K562 (cell line): ENCODE results near the gene MED15. TPM values are rescaled to one million over a fixed set of nuclear protein-coding genes. Genes with fewer than 3 reads are reported as not detected.

Experiments used
- ARID1B ChIP-seq: fragments of 450-650 bp; IDR thresholded peaks from 2 replicates; pipeline ENCODE4 v1.6.1; 2016; ENCODE audit warnings: antibody characterized with exemption, mild to moderate bottlenecking, inconsistent platforms
- ARID3A ChIP-seq: IDR thresholded peaks from 2 replicates; pipeline ENCODE4 v1.6.1; 2012; ENCODE audit warnings: low read depth, low read length, improper control_type of control experiment, borderline replicate concordance
- ARNT ChIP-seq, 2 experiments: fragments of 450-650 bp; IDR thresholded peaks; 2 replicates each; pipeline ENCODE4 v1.6.1; 2016; ENCODE audit warnings: mild to moderate bottlenecking in 1 of 2
- BCL6 ChIP-seq: fragments of 250-450 bp; sonication (Bioruptor Pico); IDR thresholded peaks from 2 replicates; pipeline ENCODE4 v1.4.0; 2020
- CHD2 ChIP-seq: IDR thresholded peaks from 2 replicates; pipeline ENCODE4 v1.6.1; 2011; ENCODE audit warnings: low read depth, low read length
- CHD4 ChIP-seq: fragments of 200-600 bp; sonication (generic); IDR thresholded peaks from 3 replicates; pipeline ENCODE4 v1.6.1; 2012; ENCODE audit warnings: low read depth, mild to moderate bottlenecking, mixed read lengths, low read length, inconsistent platforms; ENCODE audit not compliant: insufficient read depth, insufficient replicate concordance, poor library complexity, severe bottlenecking
- ETV1 ChIP-seq: fragments of 450-650 bp; conservative IDR thresholded peaks from 2 replicates; pipeline ENCODE4 v1.6.1; 2016; ENCODE audit warnings: missing genetic modification characterization, control low read depth, low read depth, missing compliant biosample characterization
- FOXJ3 ChIP-seq: sonication (generic); formaldehyde crosslinking; IDR thresholded peaks from 2 replicates; pipeline ENCODE4 v1.4.0; 2020; ENCODE audit warnings: mild to moderate bottlenecking, missing genetic modification reagents
- ILK ChIP-seq: fragments of 450-650 bp; IDR thresholded peaks from 2 replicates; pipeline ENCODE4 v1.6.1; 2016; ENCODE audit warnings: missing genetic modification characterization, low read depth, mild to moderate bottlenecking, missing compliant biosample characterization, moderate library complexity, borderline replicate concordance
- KDM2B ChIP-seq: fragments of 250-450 bp; sonication (Bioruptor Pico); IDR thresholded peaks from 2 replicates; pipeline ENCODE4 v1.8.0; 2021; ENCODE audit warnings: mild to moderate bottlenecking, moderate library complexity
- KDM5B ChIP-seq: fragments of 200-600 bp; sonication (generic); IDR thresholded peaks from 2 replicates; pipeline ENCODE4 v1.6.1; 2012; ENCODE audit warnings: low read depth, mild to moderate bottlenecking, moderate library complexity, low read length, control low read depth, inconsistent platforms; ENCODE audit not compliant: insufficient replicate concordance
- KLF1 ChIP-seq: fragments of 450-650 bp; IDR thresholded peaks from 2 replicates; pipeline ENCODE4 v1.6.1; 2016; ENCODE audit warnings: missing genetic modification characterization, missing compliant biosample characterization
- MLX ChIP-seq, 2 experiments: fragments of 450-650 bp in 1 of 2; sonication (generic) in 1 of 2; formaldehyde crosslinking; conservative IDR thresholded peaks; 2 replicates each; pipeline versions ENCODE4 v1.4.0 to v1.8.1; 2020 to 2022; ENCODE audit warnings: mild to moderate bottlenecking in 1 of 2, missing genetic modification reagents in 1 of 2
- RFX5 ChIP-seq: IDR thresholded peaks from 2 replicates; pipeline ENCODE4 v1.6.1; 2011; ENCODE audit warnings: low read depth, mild to moderate bottlenecking, improper control_type of control experiment, low read length
- RUNX1 ChIP-seq: sonication (generic); IDR thresholded peaks from 2 replicates; pipeline ENCODE4 v1.6.1; 2016; ENCODE audit warnings: antibody characterized with exemption, low read depth
- SETDB1 ChIP-seq: IDR thresholded peaks from one replicate; pipeline ENCODE4 v1.6.1; 2012; ENCODE audit warnings: low read length, control low read depth, inconsistent platforms
- SMAD4 ChIP-seq: fragments of 250-450 bp; sonication (Bioruptor Pico); conservative IDR thresholded peaks from 2 replicates; pipeline ENCODE4 v1.8.0; 2021; ENCODE audit warnings: inconsistent platforms, mild to moderate bottlenecking, moderate library complexity
- SMARCA5 ChIP-seq: fragments of 450-650 bp; IDR thresholded peaks from 2 replicates; pipeline ENCODE4 v1.6.1; 2016
- U2AF1 ChIP-seq: fragments of 200-400 bp; formaldehyde crosslinking; optimal IDR thresholded peaks from 2 replicates; pipeline ENCODE3; 2017; ENCODE audit warnings: mild to moderate bottlenecking, low read depth, low read length, moderate library complexity
- XRCC3 ChIP-seq: fragments of 450-650 bp; IDR thresholded peaks from 2 replicates; pipeline ENCODE4 v1.6.1; 2017; ENCODE audit warnings: mild to moderate bottlenecking, moderate library complexity
- ZBTB49 ChIP-seq: sonication (generic); formaldehyde crosslinking; IDR thresholded peaks from 2 replicates; pipeline ENCODE4 v1.8.0; 2022; ENCODE audit warnings: missing genetic modification reagents, mild to moderate bottlenecking, borderline replicate concordance
- ZNF354B ChIP-seq: fragments of 250-450 bp; sonication (Bioruptor Pico); IDR thresholded peaks from 2 replicates; pipeline ENCODE4 v1.4.0; 2020
- ZNF436 ChIP-seq: fragments of 250-450, 450-650 bp; sonication (Bioruptor Pico); formaldehyde crosslinking; IDR thresholded peaks from 2 replicates; pipeline ENCODE4 v1.7.0; 2020; ENCODE audit warnings: mild to moderate bottlenecking
- ZNF561 ChIP-seq: fragments of 450-650 bp; formaldehyde crosslinking; conservative IDR thresholded peaks from 2 replicates; pipeline ENCODE4 v1.4.0; 2020; ENCODE audit warnings: mild to moderate bottlenecking, moderate library complexity
- ZNF586 ChIP-seq: fragments of 450-650 bp; formaldehyde crosslinking; conservative IDR thresholded peaks from 2 replicates; pipeline ENCODE4 v1.4.0; 2020; ENCODE audit warnings: mild to moderate bottlenecking, moderate library complexity
- polyA plus RNA-seq, 8 experiments: library from polyadenylated mRNA; depleted of rRNA in 4 of 8; stranded (reverse) in 5 of 8; unstranded in 3 of 8; fragments of >200 nt; fragmentation: Nextera tagmentation in 2 of 8; fragmentation: Illumina TruSeq in 1 of 8; extraction: Ambion mirVana in 2 of 8; extraction: Trizol in 1 of 8; gene quantifications; 2 replicates each; pipeline versions ENCODE4 v1.2.1 to v1.2.3, GENCODE V29; 2011 to 2014; ENCODE audit warnings: inconsistent platforms in 1 of 8, missing spikeins in 1 of 8
- total RNA-seq, 7 experiments: library from RNA; depleted of rRNA in 6 of 7; stranded (reverse); fragments of >200 nt in 6 of 7; fragmentation: Illumina TruSeq in 2 of 7; extraction: Trizol in 2 of 7; gene quantifications; 2 replicates each; pipeline versions ENCODE4 v1.2.1 to v1.2.3, GENCODE V29; 2011 to 2021; ENCODE audit warnings: low replicate concordance in 1 of 7

MED15 gene
- total and polyA plus RNA-seq, 9 of the 15 experiments (the other 6 are each of a cell fraction or from before 2014, with no cell fraction given), result 4.0 to 271 (median 60.1) TPM

GRCh38 chr22:20494978-20495860 is 12.2 kb upstream of the MED15 start, which contains the start of gene KLHL22 (continued):
- TF ChIP-seq ARID3A (no peak), ZBTB49 (CRISPR knock-in tag) (no peak), SMARCA5 (no peak), SMAD4 (peak; percentile 50), RUNX1 (no peak), FOXJ3 (CRISPR knock-in tag) (no peak), KDM5B (peak; percentile 91), MLX (CRISPR knock-in tag; conservative IDR thresholded peaks at IDR 0.05) (peak in 1 of 2 experiments; percentile 77; a peak in 1 of 4 replicates), ETV1 (tag) (peak; percentile 63; the same call in 1 of the 2 replicates), U2AF1 (peak; percentile 96), KDM2B (CRISPR knock-in tag) (peak; percentile 97), ARID1B (no peak), RFX5 (no peak), SETDB1 (no peak), CHD2 (no peak), ARNT (IDR thresholded peaks at IDR 0.05) (no peak), ZNF561 (CRISPR knock-in tag) (no peak), KLF1 (tag) (peak; percentile 76; the same call in 1 of the 2 replicates), XRCC3 (no peak), ZNF436 (CRISPR knock-in tag) (no peak), BCL6 (CRISPR knock-in tag) (no peak), CHD4 (peak; percentile 88), ZNF586 (no peak), ZNF354B (CRISPR knock-in tag) (no peak), ILK (tag) (no peak)
